ENCODE data around the gene CLCN5.

CLCN5 gene

DNA sequence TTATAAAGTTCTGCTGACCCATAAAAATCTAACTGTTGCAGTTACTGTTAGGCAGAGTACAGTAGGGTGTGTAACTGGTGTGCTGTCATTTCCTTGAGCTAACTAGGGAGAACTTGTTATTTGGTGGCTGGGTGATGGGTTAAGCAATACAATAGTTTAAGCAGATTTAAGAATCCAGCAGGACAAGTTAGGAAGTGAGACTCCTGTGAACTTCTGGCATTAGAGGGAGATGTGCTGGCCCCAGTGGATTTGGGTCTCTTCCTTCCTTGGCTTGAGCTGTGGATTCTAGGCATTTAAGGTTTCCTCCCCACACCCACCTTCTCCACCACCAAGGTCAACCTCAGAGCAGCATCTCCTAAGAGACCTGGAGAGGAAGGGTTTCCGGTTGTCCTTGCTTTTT lies 70.5 kb downstream of the CLCN5 start:
- no peak overlapping the region for H2AFZ ChIP-seq (ENCODE audit: low read depth, low read length, severe bottlenecking)
- H3K9ac ChIP-seq (ENCODE audit: low read length), result no peak overlapping the region
- no peak overlapping the region for H3K27ac ChIP-seq (ENCODE audit: low read depth, low read length)
- no peaks in the 10 kb centered on the region for H3K79me2 ChIP-seq (ENCODE audit: insufficient read depth, low read length)
- no peaks in the 10 kb centered on the region for H3K36me3 ChIP-seq (ENCODE audit: low read length)
- no peak for TF ChIP-seq EZH2phosphoT487 (conservative IDR thresholded peaks at IDR 0.05; ENCODE audit: low read length)
- TF ChIP-seq, protein P1, sequence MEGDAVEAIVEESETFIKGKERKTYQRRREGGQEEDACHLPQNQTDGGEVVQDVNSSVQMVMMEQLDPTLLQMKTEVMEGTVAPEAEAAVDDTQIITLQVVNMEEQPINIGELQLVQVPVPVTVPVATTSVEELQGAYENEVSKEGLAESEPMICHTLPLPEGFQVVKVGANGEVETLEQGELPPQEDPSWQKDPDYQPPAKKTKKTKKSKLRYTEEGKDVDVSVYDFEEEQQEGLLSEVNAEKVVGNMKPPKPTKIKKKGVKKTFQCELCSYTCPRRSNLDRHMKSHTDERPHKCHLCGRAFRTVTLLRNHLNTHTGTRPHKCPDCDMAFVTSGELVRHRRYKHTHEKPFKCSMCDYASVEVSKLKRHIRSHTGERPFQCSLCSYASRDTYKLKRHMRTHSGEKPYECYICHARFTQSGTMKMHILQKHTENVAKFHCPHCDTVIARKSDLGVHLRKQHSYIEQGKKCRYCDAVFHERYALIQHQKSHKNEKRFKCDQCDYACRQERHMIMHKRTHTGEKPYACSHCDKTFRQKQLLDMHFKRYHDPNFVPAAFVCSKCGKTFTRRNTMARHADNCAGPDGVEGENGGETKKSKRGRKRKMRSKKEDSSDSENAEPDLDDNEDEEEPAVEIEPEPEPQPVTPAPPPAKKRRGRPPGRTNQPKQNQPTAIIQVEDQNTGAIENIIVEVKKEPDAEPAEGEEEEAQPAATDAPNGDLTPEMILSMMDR (IDR thresholded peaks at IDR 0.05; ENCODE audit: insufficient read depth, low read length, poor library complexity, severe bottlenecking), result no peak
- no peaks in the 10 kb centered on the region for H4K20me1 ChIP-seq (ENCODE audit: low read depth, low read length)
- H3K9me3 ChIP-seq (ENCODE audit: insufficient read depth, low read length), result no peaks in the 10 kb centered on the region
- no peaks in the 10 kb centered on the region for H3F3A ChIP-seq (ENCODE audit: insufficient read depth)
- no peaks in the 10 kb centered on the region for H3K27me3 ChIP-seq (ENCODE audit: low read length)
- H3K4me2 ChIP-seq (ENCODE audit: low read depth, low read length, poor library complexity, severe bottlenecking), result no peak overlapping the region
- H3K9me2 ChIP-seq (replicated peaks; ENCODE audit: insufficient read depth, low read length), result no peaks in the 10 kb centered on the region
- no peak overlapping the region for H3K4me3 ChIP-seq (ENCODE audit: insufficient read depth, low read length, poor library complexity, severe bottlenecking)

GRCh38 chrX:49993661-49994060 lies 71.3 kb downstream of the CLCN5 start:
- H3K79me2 ChIP-seq (ENCODE audit: insufficient read depth, low read length), result no peaks in the 10 kb centered on the region
- no peak overlapping the region for H3K9ac ChIP-seq (ENCODE audit: low read length)
- H3K4me2 ChIP-seq (ENCODE audit: low read depth, low read length, poor library complexity, severe bottlenecking), result no peak overlapping the region
- H3K36me3 ChIP-seq (ENCODE audit: low read length), result no peaks in the 10 kb centered on the region
- H4K20me1 ChIP-seq (ENCODE audit: low read depth, low read length), result no peaks in the 10 kb centered on the region
- no peaks in the 10 kb centered on the region for H3K27me3 ChIP-seq (ENCODE audit: low read length)
- H2AFZ ChIP-seq (ENCODE audit: low read depth, low read length, severe bottlenecking), result no peak overlapping the region
- H3K27ac ChIP-seq (ENCODE audit: low read depth, low read length), result no peak overlapping the region
- no peak overlapping the region for H3K4me3 ChIP-seq (ENCODE audit: insufficient read depth, low read length, poor library complexity, severe bottlenecking)
- no peaks in the 10 kb centered on the region for H3K9me3 ChIP-seq (ENCODE audit: insufficient read depth, low read length)
- TF ChIP-seq, protein P1 (IDR thresholded peaks at IDR 0.05; ENCODE audit: insufficient read depth, low read length, poor library complexity, severe bottlenecking), result no peak
- no peak for TF ChIP-seq EZH2phosphoT487 (conservative IDR thresholded peaks at IDR 0.05; ENCODE audit: low read length)
- no peaks in the 10 kb centered on the region for H3F3A ChIP-seq (ENCODE audit: insufficient read depth)
- H3K9me2 ChIP-seq (replicated peaks; ENCODE audit: insufficient read depth, low read length), result no peaks in the 10 kb centered on the region

DNA sequence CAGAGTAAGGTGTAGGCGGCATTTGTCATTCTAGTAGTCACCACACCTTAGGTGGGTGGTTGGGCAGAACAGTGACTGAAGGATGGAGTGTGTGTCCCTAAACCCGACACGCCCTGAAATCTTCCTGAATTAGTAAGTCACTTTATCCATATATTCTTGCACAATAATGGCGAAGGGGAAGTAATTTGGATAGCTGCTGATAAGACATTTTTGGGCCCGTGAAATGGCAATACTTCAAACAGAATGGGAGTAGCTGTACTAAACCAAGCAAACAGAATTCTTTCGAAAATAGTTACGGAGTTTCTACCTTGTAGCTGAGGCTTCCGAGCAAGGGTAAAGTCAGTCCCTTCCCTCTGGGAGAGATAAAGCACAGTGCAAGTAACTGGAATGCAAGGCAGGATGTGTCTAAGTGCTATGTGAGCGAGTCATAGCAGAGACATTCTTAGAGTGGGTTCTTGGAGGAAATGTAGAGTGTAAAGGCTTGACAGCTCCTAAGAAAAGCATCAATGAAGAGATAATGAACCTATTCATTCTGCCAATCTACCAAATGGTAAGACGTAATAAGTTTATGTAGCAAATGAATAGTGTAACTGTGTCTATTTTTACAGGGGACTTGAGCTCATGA lies 72.8 kb downstream of the CLCN5 start:
- no peaks in the 10 kb centered on the region for H4K20me1 ChIP-seq (ENCODE audit: low read depth, low read length)
- H3K9ac ChIP-seq (ENCODE audit: low read length), result no peak overlapping the region
- H3K9me2 ChIP-seq (replicated peaks; ENCODE audit: insufficient read depth, low read length), result no peaks in the 10 kb centered on the region
- no peak overlapping the region for H3K4me3 ChIP-seq (ENCODE audit: insufficient read depth, low read length, poor library complexity, severe bottlenecking)
- no peaks in the 10 kb centered on the region for H3K9me3 ChIP-seq (ENCODE audit: insufficient read depth, low read length)
- H2AFZ ChIP-seq (ENCODE audit: low read depth, low read length, severe bottlenecking), result no peak overlapping the region
- H3K27ac ChIP-seq (ENCODE audit: low read depth, low read length), result no peak overlapping the region
- H3K4me2 ChIP-seq (ENCODE audit: low read depth, low read length, poor library complexity, severe bottlenecking), result no peak overlapping the region
- no peaks in the 10 kb centered on the region for H3F3A ChIP-seq (ENCODE audit: insufficient read depth)
- no peaks in the 10 kb centered on the region for H3K79me2 ChIP-seq (ENCODE audit: insufficient read depth, low read length)
- no peak for TF ChIP-seq EZH2phosphoT487 (conservative IDR thresholded peaks at IDR 0.05; ENCODE audit: low read length)
- TF ChIP-seq, protein P1 (IDR thresholded peaks at IDR 0.05; ENCODE audit: insufficient read depth, low read length, poor library complexity, severe bottlenecking), result no peak
- no peaks in the 10 kb centered on the region for H3K27me3 ChIP-seq (ENCODE audit: low read length)
- H3K36me3 ChIP-seq (ENCODE audit: low read length), result no peaks in the 10 kb centered on the region

Measured in SU-DHL-6 (cell line).